Measurements from ENCODE around the gene HOXA6.

- TF ChIP-seq CTCF (IDR thresholded peaks at IDR 0.05; ENCODE audit: low read length) (no peak), EZH2 (IDR thresholded peaks at IDR 0.05; ENCODE audit: borderline replicate concordance, low read length) (no peak)
Measured at GRCh38 chr7:27193335-27194001, 45.9 kb upstream of the HOXA6 start.
